HG03558 (cell line): ENCODE measurements around the gene INSC.
"Not testable (repeated sequence)": the region's sequence is repeated elsewhere in the genome, so short reads cannot be mapped to it uniquely, and the experiment has no call there.

Experiments
- ATAC-seq: cut with Tn5 transposase; IDR thresholded peaks from one replicate; pipeline ENCODE4 v1.9.1; 2021; ENCODE audit warnings: moderate number of reproducible peaks; ENCODE audit not compliant: unreplicated experiment; ENCODE audit errors: extremely low read depth

INSC gene, protein sequence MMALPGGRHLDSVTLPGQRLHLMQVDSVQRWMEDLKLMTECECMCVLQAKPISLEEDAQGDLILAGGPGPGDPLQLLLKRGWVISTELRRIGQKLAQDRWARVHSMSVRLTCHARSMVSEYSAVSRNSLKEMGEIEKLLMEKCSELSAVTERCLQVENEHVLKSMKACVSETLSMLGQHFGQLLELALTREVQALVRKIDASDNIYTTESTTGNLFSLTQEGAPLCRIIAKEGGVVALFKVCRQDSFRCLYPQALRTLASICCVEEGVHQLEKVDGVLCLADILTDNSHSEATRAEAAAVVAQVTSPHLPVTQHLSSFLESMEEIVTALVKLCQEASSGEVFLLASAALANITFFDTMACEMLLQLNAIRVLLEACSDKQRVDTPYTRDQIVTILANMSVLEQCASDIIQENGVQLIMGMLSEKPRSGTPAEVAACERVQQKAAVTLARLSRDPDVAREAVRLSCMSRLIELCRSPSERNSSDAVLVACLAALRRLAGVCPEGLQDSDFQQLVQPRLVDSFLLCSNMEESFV

DNA sequence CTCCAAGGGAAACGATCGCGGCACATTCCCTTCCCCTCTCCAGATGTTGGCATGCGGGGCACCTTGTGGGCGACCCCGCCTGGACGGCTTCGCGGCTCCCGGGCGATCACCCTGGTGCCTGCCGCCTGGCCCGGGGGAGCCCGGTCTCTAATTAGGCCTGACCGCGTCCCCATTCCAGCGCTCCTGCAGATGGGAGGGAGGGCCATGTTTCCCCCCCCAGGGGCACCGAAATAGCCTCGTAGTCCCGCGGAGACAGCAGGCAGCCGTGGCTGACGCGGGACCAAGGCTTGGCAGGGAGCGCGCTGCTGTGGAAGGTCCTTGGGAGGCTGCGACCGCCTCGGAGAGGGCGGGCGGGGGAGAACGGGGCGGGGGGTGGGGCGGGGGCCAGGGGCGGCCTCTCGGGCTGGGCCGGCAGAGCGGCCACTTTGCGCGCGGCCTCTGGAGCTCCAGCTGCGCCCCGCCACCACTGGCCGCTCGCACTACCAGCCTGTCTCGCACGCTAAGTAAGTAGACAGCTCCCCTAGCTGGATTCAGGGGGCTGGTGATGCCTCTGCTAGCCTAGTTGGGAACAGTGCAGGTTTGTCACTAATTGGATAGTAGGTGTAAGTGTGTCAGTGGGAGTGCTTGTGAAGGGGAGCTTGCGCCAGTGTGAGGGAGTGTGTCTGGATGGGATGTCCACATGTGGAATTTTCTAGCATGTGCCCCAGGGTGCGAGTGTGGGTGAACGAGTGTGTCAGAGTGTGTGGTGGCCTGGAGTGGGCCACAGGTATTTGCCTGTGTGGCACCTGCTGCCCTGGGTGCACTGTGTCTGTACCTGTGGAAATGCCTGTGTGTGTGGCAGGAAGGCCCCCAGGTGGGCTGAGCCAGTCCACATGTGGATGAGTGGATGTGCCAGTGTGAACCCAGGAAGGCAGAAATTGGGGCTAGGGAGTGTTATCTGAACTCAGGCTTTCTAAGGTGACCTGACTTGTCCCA is at the start of gene INSC:
Gene INSC (plus strand): TSS at position 423 of the 975 bp plus-strand sequence. CDS start 34,252 bp downstream, outside the sequence.
- no peak for ATAC-seq

DNA sequence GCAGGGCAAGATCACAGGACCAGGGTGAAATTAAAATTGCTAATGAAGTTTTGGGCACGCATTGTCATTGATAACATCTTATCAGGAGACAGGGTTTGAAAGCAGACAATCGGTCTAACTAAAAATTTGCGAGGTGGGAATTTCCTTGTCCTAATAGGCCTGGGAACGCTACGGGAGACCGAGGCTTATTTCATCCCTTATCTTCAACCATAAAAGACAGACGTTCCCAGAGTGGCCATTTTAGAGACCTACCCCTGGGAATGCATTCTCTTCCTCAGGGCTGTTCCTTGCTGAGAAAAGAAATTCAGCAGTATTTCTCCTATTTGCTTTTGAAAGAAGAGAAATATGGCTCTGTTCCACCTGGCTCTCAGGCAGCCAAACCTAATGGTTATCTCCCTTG is 45.0 kb upstream of the INSC start:
- not testable (repeated sequence) for ATAC-seq

- ATAC-seq, result no peak
Measured at GRCh38 chr11:15071556-15072255, 43.0 kb upstream of the INSC start.

- ATAC-seq, result no peak
Measured at GRCh38 chr11:15072551-15073143, 42.1 kb upstream of the INSC start.

DNA sequence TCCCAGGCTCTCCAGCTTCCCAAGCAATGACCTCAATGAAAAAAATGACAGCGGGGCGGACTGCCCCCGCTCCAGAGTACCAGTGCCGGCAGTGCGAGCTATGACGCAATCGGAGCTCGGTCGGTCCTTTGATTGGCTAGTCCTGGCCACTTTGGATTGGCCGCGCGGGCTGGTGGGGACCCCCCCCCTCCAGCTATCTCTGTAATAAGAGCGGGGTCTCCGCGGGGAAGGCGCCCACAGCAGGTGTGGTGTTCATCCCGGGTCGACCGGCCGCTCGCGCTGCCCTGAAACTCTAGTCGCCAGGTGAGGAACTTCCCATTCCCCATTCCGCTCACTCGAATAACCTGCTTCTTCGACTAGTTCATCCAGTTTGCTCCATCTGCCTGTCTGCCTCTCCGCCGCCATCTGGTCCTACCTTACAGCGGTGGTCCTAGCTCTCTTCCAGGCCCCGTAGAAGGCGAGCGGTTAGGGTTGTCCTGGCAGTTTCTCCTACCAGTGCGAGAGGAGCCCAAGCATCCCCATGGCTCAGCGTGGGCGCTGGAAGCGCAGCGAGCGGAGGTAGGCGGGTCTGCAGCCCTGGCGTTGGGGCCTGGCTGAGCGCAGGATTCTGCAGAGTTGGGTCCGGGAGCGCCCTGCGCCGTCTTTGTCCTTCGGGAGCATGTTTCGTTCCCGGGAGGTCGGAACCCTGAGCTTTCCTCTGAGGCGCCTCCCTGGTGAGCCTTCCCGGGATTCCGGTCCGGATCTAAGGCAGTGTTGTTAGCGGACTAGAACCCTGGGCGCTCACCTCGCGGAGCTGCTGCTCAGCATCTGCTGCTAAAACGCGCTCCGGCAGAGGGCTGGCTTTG is 41.1 kb upstream of the INSC start, which contains the start of gene CALCB:
Gene CALCB (plus strand): TSS at position 233 of the 845 bp plus-strand sequence. CDS start 1,126 bp downstream, outside the sequence.
- no peak for ATAC-seq

DNA sequence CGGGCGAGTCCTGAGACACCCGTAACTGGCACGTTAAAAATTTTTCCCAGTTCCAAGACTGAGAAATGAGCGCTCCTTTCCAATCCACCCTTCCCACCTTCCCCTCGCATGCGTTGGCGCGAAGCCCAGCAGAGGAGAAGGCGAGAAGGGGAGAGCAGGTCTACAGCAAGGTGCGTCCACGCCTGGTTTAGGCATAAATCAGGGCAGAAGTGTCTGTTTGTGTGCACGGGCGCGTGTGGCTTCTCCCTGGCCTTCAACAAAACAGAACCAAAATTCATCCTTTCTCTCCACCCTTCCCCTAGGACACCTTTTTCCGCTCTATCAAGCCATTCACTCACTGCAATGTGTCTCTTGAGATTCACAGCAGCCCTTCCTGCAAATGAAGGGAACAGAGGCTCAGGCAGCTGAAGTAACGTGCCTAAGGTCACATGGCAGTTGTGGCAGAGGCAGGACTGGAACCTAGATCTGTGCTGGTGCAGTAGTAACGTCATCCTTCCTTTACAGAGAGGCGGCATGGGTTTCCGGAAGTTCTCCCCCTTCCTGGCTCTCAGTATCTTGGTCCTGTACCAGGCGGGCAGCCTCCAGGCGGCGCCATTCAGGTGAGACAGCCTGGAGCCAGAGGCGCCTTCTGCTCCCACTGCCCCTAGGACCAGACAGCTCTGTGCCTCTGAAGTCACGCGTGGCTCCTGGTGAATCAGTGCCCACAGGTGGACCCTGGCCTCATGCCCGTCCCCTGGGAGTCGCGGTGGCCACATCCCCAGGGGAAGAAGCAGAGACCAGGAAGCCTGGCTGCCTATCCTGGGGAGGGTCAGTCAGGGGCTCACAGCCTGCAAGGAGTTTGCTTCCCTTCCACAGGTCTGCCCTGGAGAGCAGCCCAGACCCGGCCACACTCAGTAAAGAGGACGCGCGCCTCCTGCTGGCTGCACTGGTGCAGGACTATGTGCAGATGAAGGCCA is 40.2 kb upstream of the INSC start:
- ATAC-seq, result peak; percentile 75

DNA sequence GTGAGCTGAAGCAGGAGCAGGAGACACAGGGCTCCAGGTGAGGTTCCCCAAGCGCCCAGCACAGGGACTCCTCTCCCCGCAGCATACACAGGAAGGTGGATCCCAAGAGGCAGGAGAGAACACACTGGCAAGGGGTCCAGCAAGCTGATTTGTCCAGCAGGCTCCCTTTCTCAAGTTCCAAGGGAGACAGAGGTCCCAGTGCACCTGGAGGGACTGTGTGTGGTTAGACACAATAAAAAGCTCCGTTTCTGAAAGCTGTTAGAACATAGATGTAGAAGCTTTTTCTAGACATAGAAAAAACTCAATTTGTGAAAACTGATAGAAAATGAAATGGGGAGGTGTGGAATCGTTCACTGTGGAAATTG is 39.6 kb upstream of the INSC start:
- no peak for ATAC-seq

DNA sequence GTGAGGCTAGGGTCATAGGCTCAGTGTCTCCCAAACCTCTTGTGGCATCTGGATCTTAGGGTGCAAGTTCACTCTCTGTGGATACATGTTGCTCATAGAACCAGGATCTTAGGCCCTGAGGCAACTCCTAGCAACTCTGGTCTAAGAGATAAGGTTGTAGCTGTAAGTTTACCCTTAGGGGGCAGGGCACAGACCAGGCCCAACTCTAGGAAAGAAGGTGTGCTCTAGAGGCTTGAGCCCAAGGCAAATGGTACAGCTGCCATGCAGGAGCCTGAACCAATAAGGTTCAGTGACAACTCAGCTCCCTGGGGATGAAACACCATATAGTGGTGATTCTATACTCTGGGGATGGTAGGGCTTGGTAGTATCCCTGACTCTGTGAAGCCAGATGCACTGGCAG is 23.5 kb upstream of the INSC start:
- ATAC-seq, result no peak

- no peak for ATAC-seq
Measured at GRCh38 chr11:15091625-15092024, 23.1 kb upstream of the INSC start.

DNA sequence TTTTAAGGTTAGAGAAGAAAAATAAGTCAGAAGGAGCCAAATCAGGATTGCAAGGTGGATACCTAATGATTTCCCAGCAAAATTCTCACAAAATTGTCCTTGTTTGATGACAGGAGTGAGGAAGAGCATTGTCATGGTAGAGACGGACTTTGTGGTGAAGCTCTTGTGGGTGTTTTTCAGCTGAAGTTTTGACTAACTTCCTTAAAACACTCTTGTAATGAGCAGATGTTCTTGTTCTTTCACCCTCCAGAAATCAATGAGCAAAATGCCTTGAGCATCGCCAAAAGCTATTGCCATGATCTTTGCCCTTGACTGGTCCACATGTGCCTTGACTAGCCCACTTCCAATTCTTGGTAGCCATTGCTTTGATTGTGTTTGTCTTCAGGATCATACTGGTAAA is 21.3 kb upstream of the INSC start:
- peak; percentile 86 for ATAC-seq

GRCh38 chr11:15095736-15096228 is 18.9 kb upstream of the INSC start:
- ATAC-seq, result no peak

DNA sequence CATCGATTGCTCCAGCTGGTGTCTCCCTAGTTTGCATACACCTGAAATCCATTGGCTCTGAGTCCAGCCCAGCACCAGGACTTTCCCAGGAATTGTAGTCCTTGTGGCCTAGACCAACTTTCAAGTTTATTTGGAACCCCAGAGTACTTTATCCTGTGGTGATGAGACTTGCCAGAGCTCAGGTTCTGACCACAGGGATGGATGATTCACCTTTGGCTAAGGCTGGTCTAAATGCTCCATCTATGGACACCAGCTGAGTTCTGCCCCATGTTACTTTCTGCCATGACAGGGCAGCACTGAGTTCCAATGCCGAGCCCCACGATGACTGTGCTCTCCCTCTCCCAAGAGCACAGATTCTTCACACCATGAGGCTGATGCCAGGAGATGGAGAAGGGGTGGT is 17.3 kb upstream of the INSC start:
- no peak for ATAC-seq

DNA sequence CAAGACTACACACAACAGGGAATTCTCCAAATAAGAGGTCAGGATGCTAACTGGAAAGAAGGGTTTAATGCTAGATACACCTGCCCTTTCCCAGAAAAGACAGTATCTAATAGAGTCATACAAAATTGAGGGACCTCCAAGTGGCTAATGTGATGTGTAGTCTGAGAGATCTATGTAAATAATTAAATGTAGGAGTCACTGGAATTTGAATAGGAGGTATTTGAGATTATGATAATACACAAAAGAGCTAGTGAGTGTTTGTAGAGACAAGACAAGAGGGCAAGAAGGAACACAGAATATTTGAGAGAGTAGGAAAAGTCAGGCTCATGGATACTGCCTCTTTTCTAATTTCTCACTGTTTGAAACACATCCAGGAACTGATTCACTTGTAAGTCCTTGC is 15.5 kb upstream of the INSC start:
- no peak for ATAC-seq

- ATAC-seq, result no peak
Measured at GRCh38 chr11:15101072-15101709, 13.5 kb upstream of the INSC start.

DNA sequence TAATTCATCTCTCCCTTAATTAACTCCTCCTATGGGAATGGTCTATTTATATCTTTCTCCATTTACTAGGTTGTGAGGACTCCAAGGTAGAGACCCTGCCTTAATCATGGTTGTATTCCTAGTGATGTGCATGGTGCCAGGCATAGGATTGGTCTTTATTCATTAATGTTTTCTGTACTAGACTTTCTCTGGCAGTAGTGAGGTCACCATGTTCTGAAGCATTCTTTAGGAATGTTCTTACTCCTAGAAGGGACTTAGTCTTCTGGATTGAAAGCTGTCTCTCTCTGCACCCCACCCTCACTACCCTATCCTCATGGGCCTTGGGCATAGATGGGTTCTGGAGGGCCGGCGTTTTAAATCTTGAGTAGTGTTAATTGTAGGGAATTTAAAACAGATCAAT is 10.6 kb upstream of the INSC start:
- no peak for ATAC-seq

GRCh38 chr11:15106201-15106965 is 8.3 kb upstream of the INSC start:
- no peak for ATAC-seq
